GM23338 (cell line): ENCODE results near the gene GLYATL1B. TPM values are rescaled to one million over a fixed set of nuclear protein-coding genes. Genes with fewer than 3 reads are reported as not detected.

Experiments
- ATAC-seq: fragments of 200-7000 bp; cut with Tn5 transposase; 3 replicates; pipeline ENCODE4 v1.9.1; 2020
- DNase-seq: peaks from one replicate; pipeline ENCODE4 v3.0.0-alpha.2; 2015; ENCODE audit warnings: low spot score
- H2AFZ ChIP-seq: fragments of 200-600 bp; sonication (generic); 2 replicates; pipeline ENCODE4 v1.8.0; 2016; ENCODE audit warnings: antibody characterized with exemption, mild to moderate bottlenecking, moderate library complexity
- H3F3A ChIP-seq: fragments of 200-600 bp; sonication (generic); replicated peaks from 2 replicates; pipeline ENCODE4 v1.8.0; 2017; ENCODE audit warnings: antibody characterized with exemption, mixed run types, low read depth
- H3K27ac ChIP-seq: fragments of 200-600 bp; sonication (generic); 2 replicates; pipeline ENCODE4 v1.6.1; 2016; ENCODE audit warnings: low read depth
- H3K27me3 ChIP-seq: fragments of 200-600 bp; sonication (generic); 2 replicates; pipeline ENCODE4 v1.8.0; 2016; ENCODE audit warnings: mild to moderate bottlenecking, mixed run types, moderate library complexity; ENCODE audit not compliant: insufficient read depth
- H3K36me3 ChIP-seq: fragments of 200-600 bp; sonication (generic); 2 replicates; pipeline ENCODE4 v1.8.0; 2016; ENCODE audit warnings: mild to moderate bottlenecking; ENCODE audit not compliant: insufficient read depth
- H3K4me1 ChIP-seq: fragments of 200-600 bp; sonication (generic); 2 replicates; pipeline ENCODE4 v1.8.0; 2016; ENCODE audit warnings: mild to moderate bottlenecking, moderate library complexity; ENCODE audit not compliant: insufficient read depth
- H3K4me2 ChIP-seq: fragments of 200-600 bp; sonication (generic); 2 replicates; pipeline ENCODE4 v1.7.1; 2017; ENCODE audit warnings: mixed run types
- H3K4me3 ChIP-seq: fragments of 200-600 bp; sonication (generic); 2 replicates; pipeline ENCODE4 v1.6.1; 2016; ENCODE audit warnings: mixed run types
- H3K79me2 ChIP-seq: fragments of 200-600 bp; sonication (generic); replicated peaks from 2 replicates; pipeline ENCODE4 v1.8.0; 2017; ENCODE audit warnings: mild to moderate bottlenecking; ENCODE audit not compliant: insufficient read depth
- H3K9me2 ChIP-seq: fragments of 200-600 bp; sonication (generic); 2 replicates; pipeline ENCODE4 v1.8.0; 2017; ENCODE audit not compliant: insufficient read depth
- H4K20me1 ChIP-seq: fragments of 200-600 bp; sonication (generic); replicated peaks from 2 replicates; pipeline ENCODE4 v1.8.0; 2017; ENCODE audit warnings: mild to moderate bottlenecking; ENCODE audit not compliant: insufficient read depth
- H3K27ac Mint-ChIP-seq: 2 replicates; pipeline ENCODE4 v1.8.0; 2020; ENCODE audit warnings: inconsistent platforms, mild to moderate bottlenecking, moderate library complexity, mixed read lengths
- H3K27me3 Mint-ChIP-seq: 3 replicates; pipeline ENCODE4 v1.8.0; 2022; ENCODE audit warnings: low read depth, mild to moderate bottlenecking, moderate library complexity, mixed read lengths, inconsistent platforms; ENCODE audit not compliant: insufficient read depth, poor library complexity
- H3K36me3 Mint-ChIP-seq: 3 replicates; pipeline ENCODE4 v1.8.0; 2021; ENCODE audit warnings: low read depth, mild to moderate bottlenecking, inconsistent platforms, moderate library complexity, mixed read lengths
- H3K4me1 Mint-ChIP-seq: 3 replicates; pipeline ENCODE4 v1.8.0; 2020; ENCODE audit warnings: mild to moderate bottlenecking, inconsistent platforms, mixed read lengths
- H3K4me3 Mint-ChIP-seq: 3 replicates; pipeline ENCODE4 v1.8.0; 2021; ENCODE audit warnings: moderate library complexity, mild to moderate bottlenecking, inconsistent platforms, mixed read lengths
- H3K9me3 Mint-ChIP-seq: 3 replicates; pipeline ENCODE4 v1.8.0; 2020; ENCODE audit warnings: moderate library complexity, mild to moderate bottlenecking, inconsistent platforms, mixed read lengths
- CREB1 ChIP-seq: fragments of 250-450 bp; sonication (Bioruptor Pico); IDR thresholded peaks from 2 replicates; pipeline ENCODE4 v1.5.0; 2020; ENCODE audit warnings: low read depth, mild to moderate bottlenecking, moderate library complexity
- CTCF ChIP-seq, 2 experiments: fragments of 200-600 bp in 1 of 2; sonication (generic) in 1 of 2; conservative IDR thresholded peaks; 2 replicates each; pipeline versions ENCODE4 v1.5.1 to v1.6.1; 2016 to 2017; ENCODE audit warnings: antibody characterized with exemption in 2 of 2, low read depth in 2 of 2, mild to moderate bottlenecking in 2 of 2, moderate library complexity in 1 of 2
- ETS1 ChIP-seq: IDR thresholded peaks from 2 replicates; pipeline ENCODE4 v1.6.1; 2016; ENCODE audit warnings: antibody characterized with exemption
- EZH2 ChIP-seq: fragments of 200-600 bp; sonication (generic); IDR thresholded peaks from one replicate; pipeline ENCODE4 v1.8.0; 2017; ENCODE audit warnings: antibody characterized with exemption, mild to moderate bottlenecking, low read depth; ENCODE audit not compliant: unreplicated experiment
- EZH2phosphoT487 ChIP-seq: fragments of 200-600 bp; sonication (generic); IDR thresholded peaks from one replicate; pipeline ENCODE4 v1.8.1; 2018; ENCODE audit warnings: antibody characterized with exemption; ENCODE audit not compliant: unreplicated experiment
- NANOG ChIP-seq: IDR thresholded peaks from 2 replicates; pipeline ENCODE4 v1.6.1; 2016; ENCODE audit warnings: antibody characterized with exemption, borderline replicate concordance
- POLR2AphosphoS5 ChIP-seq: IDR thresholded peaks from 2 replicates; pipeline ENCODE4 v1.6.1; 2016; ENCODE audit warnings: antibody characterized with exemption, low read depth
- STAT1 ChIP-seq: IDR thresholded peaks from one replicate; pipeline ENCODE4 v1.6.1; 2016; ENCODE audit warnings: antibody characterized with exemption; ENCODE audit not compliant: unreplicated experiment
- ZNF114 ChIP-seq: fragments of 250-450 bp; sonication (Bioruptor Pico); IDR thresholded peaks from 2 replicates; pipeline ENCODE4 v1.5.0; 2020; ENCODE audit warnings: mild to moderate bottlenecking, moderate library complexity
- ZNF331 ChIP-seq: fragments of 250-450 bp; sonication (Bioruptor Pico); IDR thresholded peaks from 2 replicates; pipeline ENCODE4 v1.5.0; 2020; ENCODE audit warnings: low read depth, mild to moderate bottlenecking, moderate library complexity
- ZNF462 ChIP-seq: fragments of 250-450 bp; sonication (Bioruptor Pico); IDR thresholded peaks from 2 replicates; pipeline ENCODE4 v1.5.0; 2020; ENCODE audit warnings: mild to moderate bottlenecking, moderate library complexity
- polyA plus RNA-seq: library from polyadenylated mRNA; unstranded; fragments of >200 nt; fragmentation: Nextera tagmentation; extraction: Ambion mirVana; gene quantifications from 2 replicates; pipeline ENCODE4 v1.2.1, GENCODE V29; 2016
- total RNA-seq: library from RNA; depleted of rRNA; stranded (reverse); fragments of >200 nt; shearing (Covaris generic); gene quantifications from 2 replicates; pipeline ENCODE4 v1.2.3, GENCODE V29; 2014

GLYATL1B gene
- total and polyA plus RNA-seq, 2 experiments from 2014 or later: 0.27 to 0.90 TPM

GRCh38 chr11:59076876-59077571, 9.1 kb upstream of the GLYATL1B start:
- no peak overlapping the region for H2AFZ ChIP-seq
- Mint-ChIP-seq H3K27me3 (no peaks in the 10 kb centered on the region), H3K4me1 (peaks cover 8% of the 10 kb centered on the region), H3K27ac (no peak overlapping the region), H3K36me3 (no peaks in the 10 kb centered on the region; the same call in 2 of the 3 replicates), H3K4me3 (no peak overlapping the region), H3K9me3 (peaks cover 13% of the 10 kb centered on the region; the same call in 2 of the 3 replicates)
- no peak for DNase-seq
- H3K27me3 ChIP-seq: no peaks in the 10 kb centered on the region
- H3K4me2 ChIP-seq: no peak overlapping the region
- no peaks in the 10 kb centered on the region for H3K36me3 ChIP-seq
- H3K4me3 ChIP-seq: no peak overlapping the region
- H3K4me1 ChIP-seq: no peaks in the 10 kb centered on the region
- no peak for TF ChIP-seq CREB1 (CRISPR knock-in tag)
- no peak for TF ChIP-seq ETS1
- no peak for ATAC-seq
- no peak overlapping the region for H3K27ac ChIP-seq
- H3K9me2 ChIP-seq: peaks cover 9% of the 10 kb centered on the region; the same call in 1 of the 2 replicates
- no peaks in the 10 kb centered on the region for H3K79me2 ChIP-seq
- H4K20me1 ChIP-seq: no peaks in the 10 kb centered on the region
- H3F3A ChIP-seq: no peaks in the 10 kb centered on the region

- Mint-ChIP-seq H3K27me3 (no peaks in the 10 kb centered on the region), H3K36me3 (no peaks in the 10 kb centered on the region; the same call in 2 of the 3 replicates), H3K4me3 (no peak overlapping the region), H3K4me1 (peaks cover 8% of the 10 kb centered on the region), H3K27ac (no peak overlapping the region), H3K9me3 (peaks cover 13% of the 10 kb centered on the region; the same call in 2 of the 3 replicates)
- no peak overlapping the region for H3K27ac ChIP-seq
- no peaks in the 10 kb centered on the region for H3K79me2 ChIP-seq
- peaks cover 9% of the 10 kb centered on the region; the same call in 1 of the 2 replicates for H3K9me2 ChIP-seq
- H3K4me3 ChIP-seq: no peak overlapping the region
- no peaks in the 10 kb centered on the region for H3K36me3 ChIP-seq
- no peaks in the 10 kb centered on the region for H3K4me1 ChIP-seq
- H4K20me1 ChIP-seq: no peaks in the 10 kb centered on the region
- no peaks in the 10 kb centered on the region for H3K27me3 ChIP-seq
- no peak for TF ChIP-seq EZH2
- no peak for TF ChIP-seq ZNF114 (CRISPR knock-in tag)
- TF ChIP-seq ZNF331 (CRISPR knock-in tag): no peak
- TF ChIP-seq ETS1: no peak
- no peak for TF ChIP-seq EZH2phosphoT487
- TF ChIP-seq POLR2AphosphoS5: no peak
- no peak for TF ChIP-seq NANOG
- no peak for TF ChIP-seq CTCF (conservative IDR thresholded peaks at IDR 0.05; ENCODE audit: low read depth in 2 of 2)
- TF ChIP-seq ZNF462 (CRISPR knock-in tag): no peak
- TF ChIP-seq STAT1: no peak
- TF ChIP-seq CREB1 (CRISPR knock-in tag): no peak
- no peaks in the 10 kb centered on the region for H3F3A ChIP-seq
- no peak for ATAC-seq
- H2AFZ ChIP-seq: no peak overlapping the region
- DNase-seq: no peak
- no peak overlapping the region for H3K4me2 ChIP-seq
Observed at GRCh38 chr11:59078435-59078834, 7.7 kb upstream of the GLYATL1B start.
